IMR-90 (cell line): ENCODE measurements around the gene RHOBTB3. TPM values are rescaled to one million over a fixed set of nuclear protein-coding genes. Genes with fewer than 3 reads are reported as not detected.

ENCODE experiments used
- ATAC-seq: fragments of 200-7000 bp; cut with Tn5 transposase; 2 replicates; pipeline ENCODE4 v1.9.1; 2020; ENCODE audit warnings: low read depth, mild to moderate bottlenecking, moderate library complexity
- BruUV-seq: library from RNA; stranded (reverse); fragments of 400-500 nt; replicated peaks from 2 replicates; lab custom pipeline; 2021; lab: Mats Ljungman, UMichigan
- CTCF ChIA-PET: fragments of 300-600 bp; formaldehyde crosslinking; extraction: SDS; loops from one replicate; lab custom pipeline; 2021; ENCODE audit warnings: antibody characterized with exemption; lab: Yijun Ruan, JAX
- POLR2A ChIA-PET: fragments of 300-600 bp; sonication (Branson Sonifier 250); formaldehyde crosslinking; loops from one replicate; lab custom pipeline; 2022; ENCODE audit warnings: antibody characterized with exemption; ENCODE audit not compliant: unreplicated experiment; lab: Charles Lee
- DNase-seq: peaks from one replicate; pipeline ENCODE4 v3.0.0; 2013
- H2AFZ ChIP-seq: replicated peaks from 2 replicates; pipeline ENCODE3; 2013; ENCODE audit warnings: low read length, mild to moderate bottlenecking; ENCODE audit not compliant: poor library complexity
- H2AK5ac ChIP-seq: 2 replicates; pipeline ENCODE4 v1.6.1; 2013; ENCODE audit warnings: low read depth, low read length, inconsistent platforms
- H2AK9ac ChIP-seq: replicated peaks from 2 replicates; pipeline ENCODE3; 2013; ENCODE audit warnings: mild to moderate bottlenecking, low read depth, low read length, moderate library complexity; ENCODE audit not compliant: poor library complexity
- H2BK120ac ChIP-seq: 2 replicates; pipeline ENCODE4 v1.6.1; 2013; ENCODE audit warnings: low read depth, low read length, inconsistent platforms
- H2BK15ac ChIP-seq: 3 replicates; pipeline ENCODE4 v1.6.1; 2013; ENCODE audit warnings: low read depth, low read length, inconsistent platforms
- H2BK20ac ChIP-seq: 2 replicates; pipeline ENCODE4 v1.6.1; 2013; ENCODE audit warnings: low read depth, mild to moderate bottlenecking, inconsistent platforms, low read length, moderate library complexity
- H2BK5ac ChIP-seq: 2 replicates; pipeline ENCODE4 v1.6.1; 2013; ENCODE audit warnings: mild to moderate bottlenecking, low read depth, low read length, inconsistent platforms; ENCODE audit not compliant: poor library complexity, severe bottlenecking
- H3K14ac ChIP-seq: replicated peaks from 2 replicates; pipeline ENCODE4 v1.6.1; 2013; ENCODE audit warnings: low read depth, low read length, inconsistent platforms
- H3K18ac ChIP-seq: 2 replicates; pipeline ENCODE4 v1.6.1; 2013; ENCODE audit warnings: low read depth, low read length, control low read depth
- H3K23ac ChIP-seq: 2 replicates; pipeline ENCODE4 v1.6.1; 2013; ENCODE audit warnings: low read depth, low read length, inconsistent platforms
- H3K27ac ChIP-seq: 2 replicates; pipeline ENCODE4 v1.5.1; 2013; ENCODE audit warnings: mild to moderate bottlenecking, control low read depth, low read length; ENCODE audit not compliant: insufficient read depth
- H3K27me3 ChIP-seq: 2 replicates; pipeline ENCODE4 v1.6.1; 2013; ENCODE audit warnings: low read length; ENCODE audit not compliant: control insufficient read depth, insufficient read depth
- H3K36me3 ChIP-seq: 2 replicates; pipeline ENCODE4 v1.6.1; 2013; ENCODE audit warnings: low read length, mixed read lengths; ENCODE audit not compliant: control insufficient read depth, insufficient read depth
- H3K4ac ChIP-seq: 2 replicates; pipeline ENCODE4 v1.6.1; 2013; ENCODE audit warnings: low read depth, low read length, inconsistent platforms
- H3K4me1 ChIP-seq: 2 replicates; pipeline ENCODE4 v1.6.1; 2013; ENCODE audit warnings: low read length, mixed read lengths; ENCODE audit not compliant: control insufficient read depth, insufficient read depth
- H3K4me2 ChIP-seq: 2 replicates; pipeline ENCODE4 v1.6.1; 2013; ENCODE audit warnings: low read depth, mild to moderate bottlenecking, control low read depth, low read length, moderate library complexity
- H3K4me3 ChIP-seq: 2 replicates; pipeline ENCODE4 v1.5.1; 2013; ENCODE audit warnings: low read depth, mild to moderate bottlenecking, control low read depth, low read length, moderate library complexity; ENCODE audit not compliant: insufficient read depth
- H3K56ac ChIP-seq: 2 replicates; pipeline ENCODE4 v1.6.1; 2013; ENCODE audit warnings: low read length, inconsistent platforms; ENCODE audit not compliant: insufficient read depth; ENCODE audit errors: extremely low read depth
- H3K79me1 ChIP-seq, 2 experiments: 2 replicates each; pipeline ENCODE4 v1.6.1; 2013; ENCODE audit warnings: low read length in 2 of 2, inconsistent platforms in 1 of 2, low read depth in 1 of 2
- H3K9ac ChIP-seq: 2 replicates; pipeline ENCODE4 v1.6.1; 2013; ENCODE audit warnings: low read depth, low read length, control low read depth
- H3K9me1 ChIP-seq: 2 replicates; pipeline ENCODE4 v1.6.1; 2013; ENCODE audit warnings: low read length, inconsistent platforms; ENCODE audit not compliant: insufficient read depth
- H3K9me3 ChIP-seq: 2 replicates; pipeline ENCODE4 v1.6.1; 2013; ENCODE audit warnings: low read length; ENCODE audit not compliant: control insufficient read depth, insufficient read depth
- H4K20me1 ChIP-seq: 2 replicates; pipeline ENCODE4 v1.6.1; 2013; ENCODE audit warnings: low read length, inconsistent platforms; ENCODE audit not compliant: insufficient read depth
- H4K5ac ChIP-seq: 2 replicates; pipeline ENCODE4 v1.6.1; 2013; ENCODE audit warnings: mild to moderate bottlenecking, low read depth, low read length, control low read depth
- H4K8ac ChIP-seq, 2 experiments: 2 replicates each; pipeline ENCODE4 v1.6.1; 2013; ENCODE audit warnings: low read depth in 2 of 2, low read length in 2 of 2, control low read depth in 1 of 2, inconsistent platforms in 1 of 2
- H4K91ac ChIP-seq: 2 replicates; pipeline ENCODE4 v1.6.1; 2013; ENCODE audit warnings: low read depth, low read length, inconsistent platforms; ENCODE audit not compliant: insufficient read depth
- BHLHE40 ChIP-seq: fragments of 150-350 bp; IDR thresholded peaks from 2 replicates; pipeline ENCODE4 v1.6.1; 2016; ENCODE audit warnings: mild to moderate bottlenecking, low read depth, low read length
- CEBPB ChIP-seq: IDR thresholded peaks from 2 replicates; pipeline ENCODE4 v1.6.1; 2012; ENCODE audit warnings: low read depth, low read length, improper control_type of control experiment
- CHD1 ChIP-seq: IDR thresholded peaks from 2 replicates; pipeline ENCODE4 v1.6.1; 2012; ENCODE audit warnings: low read depth, low read length, improper control_type of control experiment
- FOS ChIP-seq: fragments of 150-350 bp; IDR thresholded peaks from 2 replicates; pipeline ENCODE4 v1.6.1; 2016; ENCODE audit warnings: low read depth, low read length
- MAZ ChIP-seq: IDR thresholded peaks from 2 replicates; pipeline ENCODE4 v1.6.1; 2012; ENCODE audit warnings: low read depth, mild to moderate bottlenecking, low read length, improper control_type of control experiment, moderate library complexity, borderline replicate concordance
- MXI1 ChIP-seq: IDR thresholded peaks from 2 replicates; pipeline ENCODE4 v1.6.1; 2012; ENCODE audit warnings: low read depth, mild to moderate bottlenecking, low read length, moderate library complexity, borderline replicate concordance
- NFE2L2 ChIP-seq: fragments of 150-350 bp; IDR thresholded peaks from 2 replicates; pipeline ENCODE4 v1.6.1; 2016; ENCODE audit warnings: low read depth, mild to moderate bottlenecking, low read length
- RAD21 ChIP-seq: IDR thresholded peaks from 2 replicates; pipeline ENCODE4 v1.6.1; 2012; ENCODE audit warnings: low read length, improper control_type of control experiment
- RCOR1 ChIP-seq: IDR thresholded peaks from 2 replicates; pipeline ENCODE4 v1.6.1; 2012; ENCODE audit warnings: mild to moderate bottlenecking, low read length, improper control_type of control experiment; ENCODE audit not compliant: insufficient replicate concordance
- RFX5 ChIP-seq: IDR thresholded peaks from 2 replicates; pipeline ENCODE4 v1.8.0; 2012; ENCODE audit warnings: low read depth, mild to moderate bottlenecking, low read length, moderate library complexity
- WGBS, 2 experiments: methylation state at CpG; one replicate each; pipeline versions ENCODE4 v1.1.5 to v1.1.7; 2013; ENCODE audit warnings: missing lambda C conversion rate in 2 of 2; ENCODE audit not compliant: insufficient read length in 1 of 2; ENCODE audit errors: extremely low coverage in 2 of 2; 5-methylcytosine and 5-hydroxymethylcytosine counted together
- dilution Hi-C: fragments of 300-500 bp; cut with HindIII; formaldehyde crosslinking; loops from one replicate; pipeline ENCODE4 v1.14.3; 2018; ENCODE audit warnings: low sequenced_read_pairs; ENCODE audit not compliant: unreplicated experiment
- in situ Hi-C: fragments of 300-500 bp; cut with MboI; formaldehyde crosslinking; loops from 3 replicates; pipeline ENCODE4 v1.14.3; 2019; ENCODE audit warnings: low sequenced_read_pairs, inconsistent platforms, mixed read lengths
- intact Hi-C: fragments of 100-400 bp; cut with micrococcal nuclease; formaldehyde crosslinking; loops from 2 replicates; pipeline ENCODE4 v1.10.0; 2022
- polyA plus RNA-seq, 3 experiments: library from polyadenylated mRNA; depleted of rRNA; stranded (reverse); fragments of >200 nt; gene quantifications; 2 replicates each; pipeline ENCODE4 v1.2.3, GENCODE V29; 2012; ENCODE audit warnings: low replicate concordance in 1 of 3
- total RNA-seq: library from RNA; depleted of rRNA; stranded (reverse); fragments of >200 nt; gene quantifications from 2 replicates; pipeline ENCODE4 v1.2.3, GENCODE V29; 2012

RHOBTB3 gene
- total and polyA plus RNA-seq, 2 of the 4 experiments (the other 2 are of a cell fraction) = 117 to 447 TPM

GRCh38 chr5:95838556-95838955, 107.4 kb downstream of the RHOBTB3 start:
- H2AK5ac ChIP-seq = peak overlapping the region; percentile 68
- CTCF ChIA-PET = no interaction called here
- intact Hi-C loops = no loop called here
- no peak overlapping the region for H3K4me3 ChIP-seq
- H2BK5ac ChIP-seq = no peak overlapping the region
- H4K5ac ChIP-seq = no peak overlapping the region
- no peak overlapping the region for H3K9ac ChIP-seq
- no peak overlapping the region for H3K4ac ChIP-seq
- DNase-seq (no peak), ATAC-seq (no peak)
- peaks cover 3% of the 10 kb centered on the region; the same call in 1 of the 2 replicates for H3K9me1 ChIP-seq
- H2BK20ac ChIP-seq = no peak overlapping the region
- H3K23ac ChIP-seq = no peak overlapping the region
- H2BK120ac ChIP-seq = no peak overlapping the region
- H3K27ac ChIP-seq = no peak overlapping the region
- H3K14ac ChIP-seq = no peak overlapping the region
- H2BK15ac ChIP-seq = no peak overlapping the region
- H4K8ac ChIP-seq = no peak overlapping the region
- WGBS, 2 experiments = no CpG with 5 or more reads among the region's 1 CpG
- no peak overlapping the region for H2AK9ac ChIP-seq
- in situ Hi-C loops = no loop called here
- dilution Hi-C loops = no loop called here
- no TSS peak for BruUV-seq
- no peak overlapping the region for H3K4me2 ChIP-seq
- H3K27me3 ChIP-seq = no peaks in the 10 kb centered on the region
- no peaks in the 10 kb centered on the region for H4K20me1 ChIP-seq
- POLR2A ChIA-PET = no interaction called here
- no peaks in the 10 kb centered on the region for H3K9me3 ChIP-seq
- peak overlapping the region; percentile 2 for H2AFZ ChIP-seq
- H4K91ac ChIP-seq = no peak overlapping the region; the same call in 1 of the 2 replicates
- H3K18ac ChIP-seq = no peak overlapping the region
- no peaks in the 10 kb centered on the region for H3K79me1 ChIP-seq
- H3K4me1 ChIP-seq = peaks cover 15% of the 10 kb centered on the region
- no peak overlapping the region for H3K56ac ChIP-seq
- no peaks in the 10 kb centered on the region for H3K36me3 ChIP-seq
- no peak for TF ChIP-seq FOS
- no peak for TF ChIP-seq NFE2L2
- TF ChIP-seq MXI1 = no peak
- TF ChIP-seq MAZ = no peak
- TF ChIP-seq CHD1 = no peak
- TF ChIP-seq BHLHE40 = no peak
- TF ChIP-seq RCOR1 = no peak
- no peak for TF ChIP-seq CEBPB
- no peak for TF ChIP-seq RFX5
- no peak for TF ChIP-seq RAD21
